Fibroblast of pulmonary artery (primary cell): ENCODE measurements around the gene PDE1A.
"Not testable (repeated sequence)": the region's sequence is repeated elsewhere in the genome, so short reads cannot be mapped to it uniquely, and the experiment has no call there.

Source experiments
- DNase-seq: peaks from one replicate; pipeline ENCODE4 v3.0.0-alpha.2; 2010; ENCODE audit warnings: low read depth
- H3K4me3 ChIP-seq: replicated peaks from 2 replicates; pipeline ENCODE4 v1.5.1; 2011; ENCODE audit warnings: low read depth, mild to moderate bottlenecking, control low read depth, low read length, moderate library complexity
- TF ChIP-seq, protein P1 (sequence below): IDR thresholded peaks from 2 replicates; pipeline ENCODE4 v1.5.1; 2011; ENCODE audit warnings: mild to moderate bottlenecking, control low read depth, low read length, inconsistent platforms; ENCODE audit errors: missing control alignments

The PDE1A gene

DNA sequence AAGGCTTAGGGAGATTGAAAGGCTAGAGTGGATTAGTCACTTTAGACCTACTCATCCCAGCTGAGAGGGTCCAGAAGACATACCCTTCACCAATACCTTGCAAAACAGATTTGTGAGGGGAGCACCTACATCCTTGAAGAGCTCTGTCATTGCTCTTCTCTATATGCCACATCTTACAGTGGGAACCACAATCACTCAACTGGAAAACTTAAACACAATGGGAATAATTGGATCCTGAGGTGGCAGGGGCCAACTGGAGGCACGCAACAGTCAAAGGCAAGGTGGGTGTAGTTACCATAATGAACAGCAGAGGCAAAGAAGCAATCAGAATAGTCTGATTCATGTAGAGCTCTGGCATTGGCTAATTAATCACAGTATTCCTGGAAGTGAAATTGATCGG lies 35.4 kb downstream of the PDE1A start:
- no peak overlapping the region for H3K4me3 ChIP-seq
- TF ChIP-seq, protein P1, sequence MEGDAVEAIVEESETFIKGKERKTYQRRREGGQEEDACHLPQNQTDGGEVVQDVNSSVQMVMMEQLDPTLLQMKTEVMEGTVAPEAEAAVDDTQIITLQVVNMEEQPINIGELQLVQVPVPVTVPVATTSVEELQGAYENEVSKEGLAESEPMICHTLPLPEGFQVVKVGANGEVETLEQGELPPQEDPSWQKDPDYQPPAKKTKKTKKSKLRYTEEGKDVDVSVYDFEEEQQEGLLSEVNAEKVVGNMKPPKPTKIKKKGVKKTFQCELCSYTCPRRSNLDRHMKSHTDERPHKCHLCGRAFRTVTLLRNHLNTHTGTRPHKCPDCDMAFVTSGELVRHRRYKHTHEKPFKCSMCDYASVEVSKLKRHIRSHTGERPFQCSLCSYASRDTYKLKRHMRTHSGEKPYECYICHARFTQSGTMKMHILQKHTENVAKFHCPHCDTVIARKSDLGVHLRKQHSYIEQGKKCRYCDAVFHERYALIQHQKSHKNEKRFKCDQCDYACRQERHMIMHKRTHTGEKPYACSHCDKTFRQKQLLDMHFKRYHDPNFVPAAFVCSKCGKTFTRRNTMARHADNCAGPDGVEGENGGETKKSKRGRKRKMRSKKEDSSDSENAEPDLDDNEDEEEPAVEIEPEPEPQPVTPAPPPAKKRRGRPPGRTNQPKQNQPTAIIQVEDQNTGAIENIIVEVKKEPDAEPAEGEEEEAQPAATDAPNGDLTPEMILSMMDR, result no peak
- no peak for DNase-seq

DNA sequence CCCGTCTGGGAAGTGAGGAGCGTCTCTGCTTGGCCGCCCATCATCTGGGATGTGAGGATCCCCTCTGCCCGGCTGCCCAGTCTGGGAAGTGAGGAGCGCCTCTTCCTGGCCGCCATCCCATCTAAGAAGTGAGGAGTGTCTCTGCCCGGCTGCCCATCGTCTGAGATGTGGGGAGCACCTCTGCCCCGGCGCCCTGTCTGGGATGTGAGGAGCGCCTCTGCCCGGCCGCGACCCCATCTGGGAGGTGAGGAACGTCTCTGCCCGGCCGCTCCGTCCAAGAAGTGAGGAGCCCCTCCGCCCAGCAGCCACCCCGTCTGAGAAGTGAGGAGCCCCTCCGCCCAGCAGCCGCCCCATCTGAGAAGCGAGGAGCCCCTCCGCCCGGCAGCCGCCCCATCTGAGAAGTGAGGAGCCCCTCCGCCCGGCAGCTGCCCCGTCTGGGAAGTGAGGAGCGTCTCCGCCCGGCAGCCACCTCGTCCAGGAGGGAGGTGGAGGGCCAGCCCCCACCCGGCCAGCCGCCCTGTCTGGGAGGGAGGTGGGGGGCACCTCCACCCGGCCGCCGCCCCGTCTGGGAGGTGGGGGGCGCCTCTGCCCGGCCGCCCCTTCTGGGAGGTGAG lies 40.5 kb downstream of the PDE1A start:
- not testable (repeated sequence) for H3K4me3 ChIP-seq, DNase-seq

DNA sequence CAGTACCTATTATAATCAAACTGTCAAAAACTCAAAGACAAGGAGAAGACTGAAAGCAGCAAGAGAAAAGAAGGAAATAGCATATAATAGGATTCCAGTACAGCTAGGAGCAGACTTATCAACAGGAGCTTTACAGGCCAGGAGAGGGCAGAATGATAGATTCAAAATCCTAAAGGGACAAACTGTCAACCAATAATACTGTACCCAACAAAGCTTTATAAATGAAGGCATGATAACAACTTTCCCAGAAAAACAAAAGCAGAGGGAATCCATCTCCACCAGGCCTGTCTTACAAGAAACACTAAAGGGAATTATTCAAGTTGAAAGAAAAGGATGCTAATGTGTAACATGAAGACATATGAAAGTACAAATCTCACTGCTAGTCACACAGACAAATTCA lies 42.0 kb downstream of the PDE1A start:
- DNase-seq, result no peak
- H3K4me3 ChIP-seq, result no peak overlapping the region
- TF ChIP-seq, protein P1, result no peak

DNA sequence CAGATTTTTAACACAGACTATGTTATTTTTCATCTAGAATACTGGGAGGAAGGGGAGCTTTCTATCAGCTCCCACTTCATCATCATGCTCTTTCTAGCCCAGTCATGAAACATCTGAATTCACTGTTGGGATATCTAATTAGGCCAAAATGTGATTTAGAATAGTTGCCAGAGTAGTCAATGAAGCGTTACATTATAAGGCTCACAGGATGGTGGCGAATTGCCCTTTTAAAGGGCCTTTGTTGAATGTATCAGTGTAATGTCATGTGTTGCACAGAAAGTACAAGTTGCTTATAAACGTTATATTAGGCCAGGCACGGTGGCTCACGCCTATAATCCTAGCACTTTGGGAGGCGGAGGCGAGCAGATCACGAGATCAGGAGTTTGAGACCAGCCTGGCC lies 45.6 kb downstream of the PDE1A start:
- no peak for DNase-seq
- H3K4me3 ChIP-seq, result no peak overlapping the region
- TF ChIP-seq, protein P1, result no peak

DNA sequence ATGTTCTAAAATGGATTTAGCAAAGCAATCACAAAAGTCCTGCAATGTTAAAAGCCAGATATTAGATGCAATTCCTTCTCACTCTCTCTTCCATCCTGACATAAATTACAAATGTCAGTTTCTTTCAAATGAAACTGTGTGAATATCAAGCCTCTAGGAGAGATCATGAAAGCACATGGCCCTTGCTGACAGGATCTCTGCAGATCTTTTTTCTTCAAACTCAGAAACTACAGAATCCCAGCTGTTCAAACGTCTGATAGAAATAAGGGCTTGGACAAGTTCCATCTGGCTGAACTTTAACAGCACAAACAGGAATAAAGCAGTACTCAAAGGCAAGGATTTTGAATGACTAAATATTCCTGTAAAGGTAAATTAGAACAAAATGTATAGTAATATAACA lies 47.6 kb downstream of the PDE1A start:
- no peak overlapping the region for H3K4me3 ChIP-seq
- TF ChIP-seq, protein P1, result no peak
- DNase-seq, result peak; percentile 84

DNA sequence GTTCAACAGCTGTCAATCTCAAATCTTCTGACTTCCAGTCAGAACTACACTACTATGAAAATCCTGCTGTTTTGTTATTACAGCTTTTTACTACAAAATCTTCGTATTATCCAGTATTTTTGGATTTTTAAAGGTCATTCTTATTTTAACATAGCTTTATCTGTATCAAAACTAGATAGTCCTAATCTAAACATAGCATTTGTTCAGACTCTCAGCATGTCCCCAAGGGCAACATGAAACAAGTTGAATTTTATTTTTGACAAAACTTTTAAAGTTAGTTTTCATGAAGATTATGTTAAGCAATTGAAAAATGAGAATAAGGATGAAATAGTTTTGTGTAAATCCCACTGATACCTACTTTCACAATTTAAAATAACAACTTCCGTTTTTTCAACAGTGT lies 48.1 kb downstream of the PDE1A start:
- DNase-seq, result no peak
- TF ChIP-seq, protein P1, result no peak
- no peak overlapping the region for H3K4me3 ChIP-seq

DNA sequence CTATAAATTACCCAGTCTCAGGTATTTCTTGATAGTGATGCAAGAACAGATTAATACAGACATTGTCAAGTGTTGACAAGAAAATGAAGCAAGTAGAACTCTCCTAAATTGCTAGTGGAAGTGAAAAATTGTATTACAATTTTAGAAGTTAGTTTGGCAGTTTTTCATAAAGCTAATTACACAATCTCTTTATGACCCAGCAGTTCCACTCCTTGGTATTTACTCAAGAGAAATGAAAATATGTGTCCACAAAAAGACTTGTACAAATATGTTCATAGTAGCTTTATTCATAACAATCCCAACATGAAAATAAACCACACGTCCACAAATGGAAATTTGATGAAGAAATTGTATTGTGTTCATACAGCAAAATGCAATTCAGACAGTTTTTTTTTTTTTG lies 49.4 kb downstream of the PDE1A start:
- no peak for DNase-seq
- TF ChIP-seq, protein P1, result no peak
- H3K4me3 ChIP-seq, result no peak overlapping the region
